GM21423 (cell line): Measurements from ENCODE around the gene AK8.

ENCODE experiments used
- ATAC-seq: cut with Tn5 transposase; IDR thresholded peaks from one replicate; pipeline ENCODE4 v1.9.1; 2021; ENCODE audit warnings: mild to moderate bottlenecking, moderate library complexity; ENCODE audit not compliant: unreplicated experiment

AK8 gene

GRCh38 chr9:132826621-132827365, 51.3 kb downstream of the AK8 start:
- ATAC-seq = no peak

DNA sequence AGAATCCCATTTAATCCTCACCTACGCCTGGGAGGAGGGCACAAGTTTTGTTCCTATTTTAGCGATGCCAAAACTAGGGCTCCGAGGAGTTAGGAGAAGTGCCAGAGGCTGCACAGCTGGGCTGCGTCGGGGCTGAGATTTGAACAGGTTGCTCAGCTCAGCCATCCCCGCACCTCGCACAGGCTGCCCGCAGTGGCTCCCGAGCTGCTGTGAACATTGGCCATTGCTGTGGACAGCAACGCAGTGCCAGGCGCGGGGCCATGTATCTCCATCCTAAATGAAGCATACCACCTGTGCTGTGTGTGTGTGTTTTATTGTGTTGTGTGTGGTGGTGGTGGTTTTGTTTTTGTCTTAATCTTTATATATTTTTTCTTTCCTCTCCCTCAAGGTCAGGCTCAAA, 52.0 kb downstream of the AK8 start:
- no peak for ATAC-seq

DNA sequence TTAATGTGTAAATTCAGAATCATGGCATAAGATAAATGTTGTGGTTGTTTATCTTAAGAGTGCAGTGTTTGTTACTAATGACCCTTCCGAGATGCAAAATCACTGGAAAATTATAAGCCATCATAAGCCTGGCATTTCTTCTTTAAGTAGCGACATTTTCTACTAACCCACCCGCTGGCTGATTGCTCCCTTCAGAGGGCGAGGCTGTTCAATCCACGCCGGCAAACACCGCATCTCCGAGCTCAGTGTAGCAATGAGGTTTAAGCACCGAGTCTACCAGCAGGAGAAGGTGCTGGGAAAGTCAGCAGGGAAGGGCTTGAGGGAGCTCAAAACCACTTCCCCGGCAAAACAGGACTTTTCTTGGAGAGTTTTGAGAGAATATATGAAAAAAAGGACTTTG, 52.7 kb downstream of the AK8 start:
- no peak for ATAC-seq

GRCh38 chr9:132824951-132825350, 53.1 kb downstream of the AK8 start:
- no peak for ATAC-seq

DNA sequence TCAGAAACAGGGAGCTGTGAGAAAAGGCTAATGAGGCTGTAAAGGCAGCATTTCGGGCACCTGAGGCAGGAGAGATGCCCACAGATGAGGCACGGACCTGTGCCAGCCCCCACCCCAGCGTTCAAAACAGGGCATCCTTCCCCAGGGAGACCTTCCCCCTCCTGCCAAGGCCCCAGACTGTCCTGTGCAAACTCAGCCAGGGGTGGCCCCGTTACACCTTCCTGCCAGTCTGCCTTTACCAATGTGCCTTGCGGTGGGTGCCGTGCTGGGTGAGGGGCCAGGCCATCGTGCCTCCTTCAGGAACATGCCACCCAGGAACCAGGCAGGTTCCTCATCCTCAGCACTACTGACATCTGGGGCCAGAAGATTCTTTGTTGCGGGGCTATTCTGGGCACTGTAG, 53.9 kb downstream of the AK8 start:
- no peak for ATAC-seq

- ATAC-seq = no peak
These were observed 54.5 kb downstream of the AK8 start for GRCh38 chr9:132823370-132824145.

DNA sequence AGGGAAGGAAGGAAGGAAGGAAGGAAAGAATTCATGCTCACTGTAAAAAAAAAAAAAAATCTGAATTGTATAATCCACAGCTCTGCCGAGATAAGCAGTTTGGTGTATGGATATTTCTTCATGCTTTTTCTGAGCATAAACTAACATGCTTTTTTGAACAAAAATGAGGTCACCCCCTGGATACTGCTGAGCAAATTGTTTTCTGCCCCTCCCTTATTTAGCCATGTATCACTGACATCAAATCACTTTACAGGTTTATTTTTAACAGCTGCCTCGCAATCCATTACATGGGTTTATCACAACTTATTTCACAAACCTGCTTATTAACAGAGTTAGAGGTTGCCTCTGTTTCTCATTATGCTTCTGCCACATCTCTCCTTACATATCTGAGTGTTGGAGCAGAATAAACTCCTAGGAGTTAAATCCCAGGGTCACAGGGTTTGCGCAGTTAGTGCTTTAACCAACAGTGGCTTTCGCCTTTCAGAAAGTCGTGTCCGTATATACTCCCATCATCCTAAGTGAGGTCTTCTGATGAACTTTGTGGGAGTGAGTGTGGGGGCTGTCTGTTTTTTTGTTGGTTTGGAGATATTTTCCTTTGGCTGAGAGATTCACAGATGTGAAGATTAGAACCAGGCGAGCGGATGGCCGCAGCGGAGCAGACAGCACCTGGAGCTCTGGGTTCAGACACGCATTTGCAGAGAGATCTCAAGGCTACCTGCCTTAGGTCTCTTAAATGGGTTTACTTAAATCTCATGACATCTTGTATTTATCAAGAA, 57.7 kb downstream of the AK8 start:
- no peak for ATAC-seq

DNA sequence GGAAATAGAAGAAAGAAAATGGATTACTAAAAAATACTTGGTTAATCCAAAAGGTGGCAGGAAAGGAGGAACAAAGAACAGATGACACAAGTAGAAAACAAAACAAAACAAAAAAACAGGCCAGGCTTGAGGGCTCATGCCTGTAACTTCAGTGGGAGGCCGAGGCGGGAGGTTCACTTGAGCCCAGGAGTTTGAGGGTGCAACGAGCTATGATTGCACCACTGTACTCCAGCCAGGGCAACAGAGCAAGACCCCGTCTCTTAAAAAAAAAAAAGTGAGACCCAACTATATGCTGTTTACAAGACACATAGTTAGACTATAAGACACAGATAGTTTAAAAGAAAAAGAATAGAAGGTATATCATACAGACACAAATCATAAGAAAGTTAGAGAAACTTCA, 59.5 kb downstream of the AK8 start:
- no peak for ATAC-seq

- no peak for ATAC-seq
These were observed 63.1 kb downstream of the AK8 start for GRCh38 chr9:132814937-132815336.

GRCh38 chr9:132813115-132813771, 64.8 kb downstream of the AK8 start:
- no peak for ATAC-seq

- no peak for ATAC-seq
These were observed 66.1 kb downstream of the AK8 start for GRCh38 chr9:132811985-132812384.

GRCh38 chr9:132810314-132810713, 67.8 kb downstream of the AK8 start:
- no peak for ATAC-seq

DNA sequence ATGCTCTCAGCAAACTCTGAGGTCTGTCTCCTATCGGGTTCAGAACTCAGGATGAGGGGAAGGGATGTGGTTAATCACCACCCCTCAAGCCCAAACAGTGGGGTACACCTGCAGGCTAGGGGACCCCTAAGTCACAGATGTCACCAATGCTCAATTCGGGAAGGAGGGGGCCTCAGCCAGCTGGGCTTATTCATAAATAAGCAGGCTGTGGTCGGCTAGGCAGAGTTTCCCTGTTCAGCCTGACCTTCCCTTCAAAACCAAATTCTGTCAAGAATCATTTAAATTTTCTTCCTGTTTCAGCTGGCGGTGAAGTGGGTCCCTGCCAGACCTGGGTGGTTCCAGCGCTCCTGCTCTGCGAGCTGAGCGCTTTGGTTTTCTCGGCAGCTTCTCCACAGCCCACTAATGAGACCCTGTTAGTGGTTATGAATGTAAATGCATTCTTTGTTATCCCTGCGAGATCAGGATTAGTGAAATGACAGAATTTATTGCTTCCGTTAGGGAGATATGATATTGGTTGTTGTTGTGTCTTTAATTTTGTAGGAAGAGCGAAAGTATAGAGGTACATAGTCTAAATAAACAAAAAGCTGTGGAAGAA, 68.3 kb downstream of the AK8 start:
- ATAC-seq = no peak

DNA sequence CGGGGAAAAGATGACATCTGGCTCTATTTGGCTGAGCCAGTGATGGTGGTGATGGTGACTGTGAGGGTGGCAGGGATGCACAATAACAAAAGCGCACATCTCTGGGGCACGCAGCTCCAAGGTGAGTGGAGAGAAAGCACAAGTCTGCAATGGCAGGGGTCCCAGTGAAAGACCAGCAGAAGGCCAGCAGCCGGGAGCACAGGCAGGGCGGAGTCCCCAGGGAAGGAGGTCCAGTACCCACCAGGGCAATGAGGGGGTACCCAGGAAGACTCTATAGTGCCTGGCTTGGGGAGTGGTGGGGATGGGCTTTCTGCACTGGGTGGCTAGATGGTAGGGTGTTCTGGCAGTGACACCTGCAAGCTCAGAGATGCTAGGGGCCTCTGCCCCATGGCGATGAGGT, 69.4 kb downstream of the AK8 start:
- ATAC-seq = no peak

DNA sequence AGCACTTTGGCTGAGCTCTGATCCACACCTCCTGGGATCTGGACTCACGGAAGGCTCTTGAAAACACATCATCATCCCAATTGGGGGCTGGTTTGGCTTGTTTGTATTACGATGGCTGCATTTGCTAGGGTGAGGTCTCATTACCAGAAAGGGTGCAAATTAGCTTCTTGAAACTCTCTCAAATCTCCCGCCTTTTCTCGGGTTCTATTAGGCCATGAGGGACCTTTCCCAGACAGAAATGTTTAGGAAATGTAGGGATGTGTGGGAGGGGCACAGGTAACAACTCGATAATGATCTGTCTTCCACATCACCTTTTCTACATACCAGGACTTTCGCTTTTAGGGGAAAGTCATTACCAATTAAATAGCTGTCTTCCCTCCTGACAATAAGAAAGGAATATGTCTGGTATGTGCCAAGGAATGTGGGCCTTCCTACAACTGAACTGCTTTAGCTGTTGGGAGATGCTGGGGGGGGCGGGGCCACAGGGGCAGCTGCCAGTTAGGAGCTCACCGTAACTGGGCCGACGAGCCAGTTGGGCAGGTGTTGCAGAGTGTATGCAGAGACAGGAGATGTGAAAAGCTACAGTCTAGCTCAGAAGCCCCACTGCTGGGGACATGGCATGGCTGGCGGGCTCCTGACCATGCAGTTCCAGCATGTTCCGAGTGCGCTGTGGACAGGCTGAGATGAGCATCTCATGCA, 71.2 kb downstream of the AK8 start:
- no peak for ATAC-seq

DNA sequence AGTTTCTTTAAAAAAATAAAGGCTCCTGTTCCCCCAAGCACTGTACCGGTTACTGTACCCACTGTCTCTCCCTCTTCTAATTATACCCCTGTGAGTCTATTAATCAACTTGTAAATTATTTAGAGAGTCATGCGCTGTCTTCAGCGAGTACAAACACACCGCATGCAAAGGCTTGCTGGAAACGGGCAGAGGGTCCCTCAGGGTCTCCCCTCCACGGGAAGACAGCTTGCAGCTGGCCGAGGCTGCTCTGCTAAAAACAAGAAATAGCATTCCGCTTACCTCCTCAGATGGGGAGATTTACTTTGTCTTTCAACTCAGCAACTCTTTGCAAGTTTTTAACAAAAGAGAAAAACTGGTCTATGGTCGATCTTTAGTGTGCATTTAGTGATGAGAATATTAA, 71.8 kb downstream of the AK8 start:
- ATAC-seq = no peak

- ATAC-seq = no peak
These were observed 73.3 kb downstream of the AK8 start for GRCh38 chr9:132804576-132805295.

DNA sequence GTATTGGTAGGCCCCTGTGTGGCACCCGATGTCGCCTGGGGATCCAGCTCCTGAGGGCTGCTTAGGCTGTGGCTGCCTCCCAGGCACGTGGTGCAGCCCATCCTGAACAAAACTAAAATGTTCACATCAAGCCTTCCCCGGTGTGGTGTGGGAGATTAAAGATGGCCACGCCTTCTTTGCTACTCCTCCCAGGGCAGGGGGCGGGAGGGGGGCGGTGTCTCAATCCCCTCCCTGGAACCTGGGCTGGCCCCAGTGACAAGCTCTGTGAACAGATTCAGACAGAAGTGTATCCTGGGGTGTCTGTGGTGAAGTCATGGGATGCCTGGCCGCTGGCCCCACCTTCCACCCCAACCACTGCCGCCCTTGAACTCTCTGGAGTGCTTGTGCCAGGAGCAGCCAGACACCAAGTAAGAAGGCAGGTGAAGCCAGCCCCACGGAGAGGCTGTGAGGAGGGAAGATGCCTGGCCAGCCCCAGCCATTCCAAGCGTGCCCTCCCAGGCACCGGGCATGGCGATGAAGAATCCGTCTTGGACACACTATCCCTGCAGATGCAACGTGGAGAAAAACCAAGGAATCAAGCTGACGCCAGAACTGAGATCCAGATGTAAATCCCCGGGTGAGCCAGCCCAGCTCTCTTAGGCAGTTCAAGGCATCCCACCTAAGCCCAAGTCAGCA, 75.8 kb downstream of the AK8 start:
- ATAC-seq = no peak

DNA sequence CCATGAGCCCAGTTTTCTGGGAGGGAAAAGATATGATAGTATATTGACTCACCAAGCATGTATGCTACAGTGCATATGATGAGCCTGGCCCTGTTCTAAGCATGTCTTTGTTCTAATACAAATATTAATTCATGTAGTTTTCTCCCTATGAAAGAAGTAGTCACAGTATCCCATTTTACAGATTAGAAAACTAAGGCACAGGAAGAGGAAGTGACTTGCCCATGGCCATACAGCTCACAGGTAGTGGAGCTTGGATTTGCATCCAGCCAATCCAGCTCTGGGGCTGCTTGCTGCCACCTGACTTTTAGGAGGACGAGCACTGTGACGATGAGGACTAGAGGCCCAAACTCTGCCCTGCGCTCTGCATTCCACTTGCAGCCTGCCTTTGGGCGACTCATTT, 76.4 kb downstream of the AK8 start:
- no peak for ATAC-seq
